Astrocyte (in vitro differentiated cells and primary cell): ENCODE measurements around the gene MCF2L.

ENCODE experiments used
- EZH2 ChIP-seq: IDR thresholded peaks from 2 replicates; pipeline ENCODE4 v1.6.1; 2012; ENCODE audit warnings: mild to moderate bottlenecking, low read length, inconsistent platforms; ENCODE audit not compliant: insufficient read depth
- TF ChIP-seq, protein P1 (sequence below): IDR thresholded peaks from 2 replicates; pipeline ENCODE4 v1.5.1; 2011; ENCODE audit warnings: low read depth, mild to moderate bottlenecking, inconsistent platforms, low read length, moderate library complexity; ENCODE audit not compliant: insufficient read depth

DNA sequence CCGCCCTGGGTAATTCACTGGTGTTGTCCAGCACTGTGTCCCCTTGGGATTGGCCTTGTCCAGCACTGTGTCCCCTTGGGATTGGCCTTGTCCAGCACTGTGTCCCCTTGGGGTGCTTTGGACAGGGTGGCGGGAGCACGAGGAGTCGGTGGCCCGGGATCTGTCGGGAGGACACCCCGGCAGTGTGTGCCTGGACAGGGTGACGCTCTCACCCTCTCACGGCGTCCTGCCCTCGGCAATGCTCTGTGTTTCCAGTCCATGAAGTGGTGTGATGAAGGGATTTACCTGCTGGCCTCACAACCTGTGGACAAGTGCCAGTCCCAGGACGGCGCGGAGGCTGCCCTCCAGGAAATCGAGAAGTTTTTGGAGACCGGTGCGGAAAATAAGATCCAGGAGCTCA lies 106.7 kb downstream of the MCF2L start:
- TF ChIP-seq, protein P1, sequence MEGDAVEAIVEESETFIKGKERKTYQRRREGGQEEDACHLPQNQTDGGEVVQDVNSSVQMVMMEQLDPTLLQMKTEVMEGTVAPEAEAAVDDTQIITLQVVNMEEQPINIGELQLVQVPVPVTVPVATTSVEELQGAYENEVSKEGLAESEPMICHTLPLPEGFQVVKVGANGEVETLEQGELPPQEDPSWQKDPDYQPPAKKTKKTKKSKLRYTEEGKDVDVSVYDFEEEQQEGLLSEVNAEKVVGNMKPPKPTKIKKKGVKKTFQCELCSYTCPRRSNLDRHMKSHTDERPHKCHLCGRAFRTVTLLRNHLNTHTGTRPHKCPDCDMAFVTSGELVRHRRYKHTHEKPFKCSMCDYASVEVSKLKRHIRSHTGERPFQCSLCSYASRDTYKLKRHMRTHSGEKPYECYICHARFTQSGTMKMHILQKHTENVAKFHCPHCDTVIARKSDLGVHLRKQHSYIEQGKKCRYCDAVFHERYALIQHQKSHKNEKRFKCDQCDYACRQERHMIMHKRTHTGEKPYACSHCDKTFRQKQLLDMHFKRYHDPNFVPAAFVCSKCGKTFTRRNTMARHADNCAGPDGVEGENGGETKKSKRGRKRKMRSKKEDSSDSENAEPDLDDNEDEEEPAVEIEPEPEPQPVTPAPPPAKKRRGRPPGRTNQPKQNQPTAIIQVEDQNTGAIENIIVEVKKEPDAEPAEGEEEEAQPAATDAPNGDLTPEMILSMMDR: no peak
- no peak for TF ChIP-seq EZH2
